ENCODE measurements around the gene SHC1.

Gene SHC1

DNA sequence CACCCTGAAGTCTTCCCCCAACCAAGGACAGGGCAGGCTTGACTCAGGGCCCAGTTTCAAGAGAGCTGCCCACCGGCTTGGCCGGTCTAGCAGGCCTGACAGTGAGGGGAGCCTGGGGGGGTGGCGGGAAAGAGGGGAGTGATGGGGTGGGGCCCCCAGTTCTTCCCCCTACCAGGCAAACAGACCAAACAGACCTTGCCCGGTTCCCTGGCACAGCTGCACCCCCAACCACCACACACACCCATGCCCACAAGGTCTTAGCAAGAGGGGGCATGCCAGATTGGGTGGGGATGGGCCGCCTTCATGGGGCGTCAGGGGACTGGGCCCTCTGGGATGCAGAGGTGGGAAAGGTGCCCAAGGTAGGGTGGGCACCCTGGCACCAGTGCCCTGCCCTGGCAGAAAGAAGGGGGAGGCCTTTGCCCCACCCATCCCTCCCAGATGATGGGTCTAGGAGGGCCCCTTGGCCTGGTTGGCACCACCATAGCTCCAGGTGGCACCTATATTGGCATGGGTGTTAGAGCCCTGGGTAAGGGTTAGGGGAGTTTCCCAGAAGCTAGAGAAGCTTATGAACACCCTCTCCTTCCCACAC, 41.0 kb upstream of the SHC1 start:
- Mint-ChIP-seq H3K36me3 (ENCODE audit: low read depth) (no peaks in the 10 kb centered on the region), H3K4me1 (peaks cover 68% of the 10 kb centered on the region), H3K27ac (peak overlapping the region; percentile 46), H3K4me3 (no peak overlapping the region), H3K9me3 (no peaks in the 10 kb centered on the region), H3K27me3 (no peaks in the 10 kb centered on the region)
- ATAC-seq (no peak), DNase-seq (no peak)

DNA sequence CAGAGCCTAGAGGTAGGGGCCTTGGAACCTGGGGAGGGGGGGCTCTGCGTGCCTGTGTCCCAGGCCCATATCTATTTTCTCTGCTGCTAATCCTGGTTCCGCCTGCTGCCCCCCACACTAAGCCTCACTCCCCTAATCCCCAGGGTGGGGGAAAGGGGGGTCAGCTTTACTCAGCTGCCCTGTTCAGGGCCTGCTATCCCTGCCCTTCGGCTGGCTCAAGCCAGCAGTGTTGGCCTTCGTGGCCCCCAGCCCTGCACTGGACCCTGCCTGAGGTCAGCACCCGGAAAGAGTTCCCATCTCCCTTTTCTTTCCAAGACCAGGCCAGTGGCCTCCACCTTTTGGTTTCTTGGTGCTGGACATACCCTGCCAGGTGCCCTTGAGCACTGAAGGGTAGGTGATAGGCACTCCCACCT, 40.5 kb upstream of the SHC1 start:
- Mint-ChIP-seq H3K9me3 (no peaks in the 10 kb centered on the region), H3K36me3 (ENCODE audit: low read depth) (no peaks in the 10 kb centered on the region), H3K4me1 (peaks cover 68% of the 10 kb centered on the region), H3K4me3 (no peak overlapping the region), H3K27ac (peak overlapping the region; percentile 46), H3K27me3 (no peaks in the 10 kb centered on the region)
- ATAC-seq, result no peak
- no peak for DNase-seq

DNA sequence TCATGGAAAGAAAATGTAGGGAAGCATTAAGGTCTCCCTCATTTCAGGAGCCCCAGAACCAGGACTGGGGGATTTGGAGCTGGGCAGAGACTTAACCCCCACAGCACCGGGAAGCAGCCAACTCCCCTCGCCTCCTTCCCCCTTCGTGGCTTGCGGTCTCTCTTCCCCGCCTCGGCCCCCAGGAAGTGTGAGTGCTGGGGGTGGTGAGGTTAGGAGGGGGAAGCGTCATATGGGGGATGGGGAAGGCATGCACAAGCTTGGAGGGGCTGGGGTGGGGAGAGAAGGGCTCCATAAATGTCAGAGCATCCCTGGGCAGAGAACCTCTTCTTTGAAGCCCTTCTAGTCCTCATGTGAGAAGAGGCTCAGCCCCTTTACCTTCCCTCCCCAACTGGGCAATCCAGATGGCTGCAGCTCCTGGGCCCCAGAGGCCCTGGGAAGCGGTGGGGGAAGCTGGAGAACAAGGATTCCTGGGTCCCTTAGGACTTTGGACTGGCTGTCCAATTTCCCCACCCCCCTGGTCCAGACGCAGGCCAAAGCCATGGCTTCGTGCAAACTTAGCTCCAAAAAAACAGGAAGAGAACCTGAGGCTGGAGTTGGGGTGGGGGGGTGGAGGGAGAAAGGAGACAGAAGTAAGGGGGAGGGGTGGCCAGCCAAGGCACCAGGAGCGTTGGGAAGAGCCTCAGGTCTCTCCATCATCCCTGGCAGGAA, 39.8 kb upstream of the SHC1 start:
- peak overlapping the region; percentile 59 for H3K4me3 Mint-ChIP-seq
- ATAC-seq (no peak), DNase-seq (peak; percentile 50)
- H3K27me3 Mint-ChIP-seq, result no peaks in the 10 kb centered on the region
- H3K4me1 Mint-ChIP-seq, result peaks cover 71% of the 10 kb centered on the region
- H3K9me3 Mint-ChIP-seq, result no peaks in the 10 kb centered on the region
- H3K27ac Mint-ChIP-seq, result peak overlapping the region; percentile 68
- H3K36me3 Mint-ChIP-seq (ENCODE audit: low read depth), result no peaks in the 10 kb centered on the region

DNA sequence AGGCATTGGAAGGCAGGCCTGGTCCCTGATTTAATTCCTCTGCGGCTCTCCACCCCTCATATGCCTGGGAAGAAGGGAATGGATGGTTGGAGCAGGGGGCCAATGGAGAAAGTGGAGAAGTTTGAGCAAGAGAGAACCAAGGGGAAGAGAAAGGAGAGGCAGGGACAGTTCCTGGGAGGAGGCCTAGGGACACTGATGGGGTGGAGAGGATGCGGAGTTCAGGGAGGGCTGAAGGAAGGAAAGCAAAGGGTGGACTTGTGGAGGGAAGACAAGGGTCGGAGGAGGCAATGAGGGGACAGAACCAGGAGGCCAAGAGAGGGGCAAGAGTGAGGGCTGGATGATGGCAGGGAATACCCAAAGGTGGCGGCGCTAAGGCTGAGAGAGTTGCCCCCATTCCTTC, 39.2 kb upstream of the SHC1 start:
- DNase-seq (no peak), ATAC-seq (no peak)
- Mint-ChIP-seq H3K36me3 (ENCODE audit: low read depth) (no peaks in the 10 kb centered on the region), H3K27me3 (no peaks in the 10 kb centered on the region), H3K4me3 (peak overlapping the region; percentile 59), H3K4me1 (peaks cover 75% of the 10 kb centered on the region), H3K9me3 (no peaks in the 10 kb centered on the region), H3K27ac (peak overlapping the region; percentile 68)

DNA sequence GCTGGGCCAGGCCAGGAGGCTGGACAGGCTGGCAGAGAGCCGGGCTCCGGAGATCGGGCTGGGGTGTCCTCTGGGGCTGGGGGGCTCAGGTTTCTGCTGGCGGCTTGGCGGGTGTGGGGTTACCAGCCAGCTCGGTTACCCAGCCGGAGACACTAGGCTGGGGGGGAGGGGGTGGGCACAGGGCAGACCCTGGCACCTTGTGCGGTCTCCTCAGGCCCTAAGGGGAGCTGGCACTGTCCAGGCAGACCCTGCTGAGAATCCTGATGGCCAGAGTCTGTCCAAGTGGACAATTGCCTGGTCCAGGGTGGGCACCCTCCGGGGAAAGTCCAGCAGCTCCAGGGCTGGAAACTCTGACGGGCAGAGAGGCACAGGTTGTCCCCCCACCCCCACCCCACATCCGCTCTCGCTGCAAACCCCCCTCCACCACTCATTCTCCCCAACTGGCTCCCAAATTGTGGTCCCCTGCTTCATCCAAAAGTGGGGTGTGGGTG, 38.7 kb upstream of the SHC1 start:
- H3K36me3 Mint-ChIP-seq (ENCODE audit: low read depth), result no peaks in the 10 kb centered on the region
- H3K4me1 Mint-ChIP-seq, result peaks cover 78% of the 10 kb centered on the region
- H3K9me3 Mint-ChIP-seq, result no peaks in the 10 kb centered on the region
- peak overlapping the region; percentile 64 for H3K4me3 Mint-ChIP-seq
- no peak for DNase-seq
- peak overlapping the region; percentile 68 for H3K27ac Mint-ChIP-seq
- no peak for ATAC-seq
- no peaks in the 10 kb centered on the region for H3K27me3 Mint-ChIP-seq

DNA sequence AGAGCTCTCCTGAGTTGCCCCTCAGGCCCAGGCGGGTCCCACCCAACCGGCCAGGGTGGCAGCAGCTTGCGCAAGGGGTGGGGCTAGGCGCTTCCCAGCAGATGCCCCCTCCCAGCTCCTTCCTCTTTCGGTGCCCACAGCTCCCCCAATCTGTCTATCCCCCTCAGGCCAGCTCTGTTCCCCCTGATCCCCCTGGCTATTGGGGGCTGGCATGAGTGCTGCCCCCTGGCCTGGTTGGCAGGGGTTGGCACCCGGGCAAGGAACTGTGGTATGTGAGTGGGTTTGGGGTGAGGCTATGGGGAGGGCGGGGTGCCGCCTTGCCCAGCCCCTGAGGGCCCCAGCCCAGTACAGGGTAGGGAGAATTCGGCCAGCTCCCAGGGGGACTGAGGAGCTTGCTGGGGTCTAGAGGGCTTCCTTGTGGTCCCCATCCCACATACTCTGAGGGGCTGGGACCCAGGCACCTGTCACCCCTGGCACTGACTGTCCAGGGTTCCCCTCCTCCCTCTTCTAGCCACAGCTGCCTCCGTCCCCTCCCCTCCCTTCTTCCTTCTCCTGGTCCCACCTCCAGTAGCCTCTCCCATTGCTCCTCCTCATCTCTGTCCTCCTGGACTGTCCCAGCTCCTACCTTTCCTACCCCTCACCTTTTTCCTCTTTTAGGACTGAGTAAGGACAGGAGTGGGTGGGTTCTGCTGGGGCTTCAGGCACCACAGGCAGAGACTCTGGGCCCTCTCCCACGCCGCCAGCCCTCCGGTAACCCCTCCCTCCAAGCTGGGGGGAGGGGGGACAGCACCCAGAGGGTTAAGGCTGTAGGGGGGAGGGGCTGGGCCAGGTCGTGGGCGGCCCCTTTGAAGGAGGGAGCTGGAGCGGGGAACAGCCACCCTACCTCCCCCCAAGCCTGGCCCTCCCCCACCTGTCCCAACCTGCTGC, 37.7 kb upstream of the SHC1 start:
- peak; percentile 35 for DNase-seq
- ATAC-seq, result no peak
- H3K27me3 Mint-ChIP-seq, result no peaks in the 10 kb centered on the region
- no peaks in the 10 kb centered on the region for H3K36me3 Mint-ChIP-seq (ENCODE audit: low read depth)
- H3K4me3 Mint-ChIP-seq, result peak overlapping the region; percentile 64
- H3K9me3 Mint-ChIP-seq, result no peaks in the 10 kb centered on the region
- H3K4me1 Mint-ChIP-seq, result peaks cover 78% of the 10 kb centered on the region
- H3K27ac Mint-ChIP-seq, result no peak overlapping the region

DNA sequence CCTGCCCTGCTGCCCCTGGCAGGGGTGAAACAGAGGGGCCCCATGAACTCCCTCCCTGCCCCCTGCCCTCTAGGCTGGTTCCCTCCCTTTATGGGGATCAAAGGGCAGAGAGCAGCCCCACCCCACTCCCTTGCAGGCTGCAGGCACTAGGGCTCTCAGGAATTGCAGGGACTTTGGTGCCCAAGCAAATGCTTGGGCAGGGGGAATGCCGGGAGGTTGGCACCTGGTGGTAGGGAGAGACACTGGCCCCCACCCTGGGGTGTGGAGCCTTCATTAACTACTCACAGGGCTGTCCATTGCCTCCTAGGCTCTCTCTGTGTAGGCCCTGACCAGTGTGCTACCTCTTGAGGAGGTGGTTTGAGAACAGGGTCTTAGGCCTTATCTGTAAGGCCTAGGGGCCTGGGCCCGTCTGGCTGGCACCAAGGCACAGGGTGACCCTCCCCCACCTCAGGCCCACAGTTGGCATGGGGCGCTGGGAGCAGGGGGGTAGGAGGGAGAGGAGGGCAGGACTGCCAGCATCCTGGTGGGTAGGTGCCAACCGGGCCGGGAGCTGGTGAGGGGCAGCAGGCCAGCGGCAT, 36.8 kb upstream of the SHC1 start:
- H3K4me3 Mint-ChIP-seq, result no peak overlapping the region
- ATAC-seq, result no peak
- no peak for DNase-seq
- H3K27ac Mint-ChIP-seq, result peak overlapping the region; percentile 95
- no peaks in the 10 kb centered on the region for H3K27me3 Mint-ChIP-seq
- H3K4me1 Mint-ChIP-seq, result peaks cover 72% of the 10 kb centered on the region
- H3K36me3 Mint-ChIP-seq (ENCODE audit: low read depth), result no peaks in the 10 kb centered on the region
- H3K9me3 Mint-ChIP-seq, result no peaks in the 10 kb centered on the region

DNA sequence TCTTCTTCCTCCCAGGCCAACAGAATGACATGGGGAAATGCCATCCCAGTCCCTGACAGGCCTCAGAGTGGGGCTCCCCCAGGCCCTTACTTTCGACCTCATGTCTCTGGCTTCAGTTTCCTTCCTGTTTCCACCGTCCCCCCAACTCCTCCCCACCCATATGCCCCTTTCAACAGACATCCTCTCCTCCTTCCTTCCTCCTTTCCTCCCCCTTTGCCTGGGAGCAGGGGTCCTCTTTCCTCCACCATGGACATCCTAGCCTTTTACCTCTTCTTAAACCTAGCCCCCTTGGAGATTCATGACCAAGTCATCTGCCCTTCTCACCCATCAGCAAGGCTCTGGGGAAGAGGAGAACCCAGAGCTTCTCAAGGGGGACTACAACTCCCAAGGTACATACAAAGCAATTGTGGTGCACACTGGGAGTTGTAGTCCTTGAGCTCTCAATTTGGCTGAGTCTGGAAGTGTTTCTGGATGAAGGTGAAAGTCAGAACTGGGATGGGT, 36.1 kb upstream of the SHC1 start:
- ATAC-seq, result peak; percentile 62
- no peaks in the 10 kb centered on the region for H3K9me3 Mint-ChIP-seq
- peak; percentile 62 for DNase-seq
- no peaks in the 10 kb centered on the region for H3K36me3 Mint-ChIP-seq (ENCODE audit: low read depth)
- peak overlapping the region; percentile 95 for H3K27ac Mint-ChIP-seq
- peak overlapping the region; percentile 72 for H3K4me3 Mint-ChIP-seq
- no peaks in the 10 kb centered on the region for H3K27me3 Mint-ChIP-seq
- peaks cover 68% of the 10 kb centered on the region for H3K4me1 Mint-ChIP-seq

DNA sequence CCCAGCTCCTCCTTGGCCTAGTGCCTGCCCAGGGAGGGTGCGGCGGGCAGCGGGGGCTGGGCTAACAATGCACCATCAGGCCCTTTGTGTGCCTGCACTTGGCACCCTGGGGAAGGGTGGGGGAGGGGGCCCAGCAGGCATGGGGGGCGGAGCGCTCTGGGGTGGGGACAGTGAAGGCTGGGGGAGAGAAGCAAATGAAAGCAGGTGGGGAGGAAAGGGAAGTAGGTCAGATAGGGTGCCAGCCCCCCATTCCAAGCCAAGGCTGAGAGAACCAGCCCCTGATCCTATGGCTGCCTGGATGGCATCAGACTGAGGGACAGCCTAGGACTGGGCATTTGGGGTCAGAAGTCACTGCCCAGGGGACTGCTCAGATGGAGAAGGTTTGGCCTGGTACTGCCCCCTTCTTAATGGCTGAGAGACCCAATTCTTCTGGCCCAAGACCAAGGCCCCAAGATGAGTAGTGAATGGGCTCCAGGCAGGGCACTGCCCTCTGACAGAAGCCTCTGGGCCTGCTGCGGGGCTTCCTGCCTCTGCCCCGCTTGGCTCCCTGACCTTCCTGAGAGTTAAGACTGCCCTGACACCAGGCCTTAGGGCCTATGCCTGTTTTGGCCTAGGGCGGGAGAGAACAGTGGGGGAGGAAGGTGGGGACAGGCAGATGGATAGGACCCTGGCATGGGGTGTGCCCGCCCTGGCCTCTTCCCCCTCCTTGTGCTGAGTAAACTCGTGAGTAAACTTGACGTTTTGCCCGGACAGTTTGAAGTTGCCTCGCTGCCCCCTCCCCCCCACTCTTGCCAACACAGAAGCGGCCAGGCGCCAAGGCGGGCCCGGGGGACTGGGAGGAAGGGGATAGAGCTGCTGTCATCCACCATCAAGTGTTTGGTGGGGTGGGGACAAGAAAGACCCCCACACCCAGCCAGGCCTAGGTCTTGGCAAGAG, 34.8 kb upstream of the SHC1 start:
- peaks cover 61% of the 10 kb centered on the region for H3K4me1 Mint-ChIP-seq
- H3K36me3 Mint-ChIP-seq (ENCODE audit: low read depth), result no peaks in the 10 kb centered on the region
- H3K4me3 Mint-ChIP-seq, result peak overlapping the region; percentile 45
- ATAC-seq (no peak), DNase-seq (peak; percentile 38)
- H3K9me3 Mint-ChIP-seq, result no peaks in the 10 kb centered on the region
- H3K27ac Mint-ChIP-seq, result peak overlapping the region; percentile 95
- no peaks in the 10 kb centered on the region for H3K27me3 Mint-ChIP-seq

DNA sequence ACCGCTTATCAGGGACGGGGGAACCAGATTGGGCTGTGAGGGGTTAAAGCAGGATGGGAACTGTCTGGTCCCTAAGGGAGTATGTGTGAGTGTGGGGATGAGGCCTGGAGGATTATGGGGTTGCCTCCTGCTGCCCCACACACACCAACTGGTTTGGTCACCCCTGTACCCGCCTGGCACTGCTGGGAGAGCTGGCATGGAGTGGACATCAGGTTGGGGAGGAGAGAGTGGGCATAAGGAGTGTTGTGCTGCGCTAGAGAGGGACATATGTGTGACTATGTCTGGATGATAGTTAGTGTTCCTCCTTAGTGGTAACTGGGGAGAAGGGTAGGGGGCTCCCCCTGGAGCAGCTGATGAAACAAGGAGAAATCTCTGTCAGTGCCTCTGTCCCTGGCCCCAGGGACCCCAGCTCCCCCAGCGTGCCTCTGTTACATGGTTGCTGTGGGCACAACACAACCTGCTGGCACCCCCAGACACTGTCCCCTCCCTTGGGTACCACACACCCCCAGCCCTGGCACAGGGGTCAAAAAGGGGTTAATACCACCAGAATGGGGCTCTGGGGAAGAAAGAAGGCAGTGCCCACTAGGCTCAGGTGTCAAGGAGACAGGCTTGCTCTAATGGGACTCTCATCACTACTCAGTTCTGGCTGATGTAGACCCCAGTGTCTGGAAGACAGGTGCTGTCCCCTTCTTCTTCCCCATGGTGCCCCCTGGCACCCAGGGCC, 34.0 kb upstream of the SHC1 start:
- DNase-seq (no peak), ATAC-seq (no peak)
- H3K36me3 Mint-ChIP-seq (ENCODE audit: low read depth), result no peaks in the 10 kb centered on the region
- peak overlapping the region; percentile 89 for H3K27ac Mint-ChIP-seq
- H3K4me1 Mint-ChIP-seq, result peaks cover 61% of the 10 kb centered on the region
- H3K9me3 Mint-ChIP-seq, result no peaks in the 10 kb centered on the region
- no peaks in the 10 kb centered on the region for H3K27me3 Mint-ChIP-seq
- peak overlapping the region; percentile 88 for H3K4me3 Mint-ChIP-seq

DNA sequence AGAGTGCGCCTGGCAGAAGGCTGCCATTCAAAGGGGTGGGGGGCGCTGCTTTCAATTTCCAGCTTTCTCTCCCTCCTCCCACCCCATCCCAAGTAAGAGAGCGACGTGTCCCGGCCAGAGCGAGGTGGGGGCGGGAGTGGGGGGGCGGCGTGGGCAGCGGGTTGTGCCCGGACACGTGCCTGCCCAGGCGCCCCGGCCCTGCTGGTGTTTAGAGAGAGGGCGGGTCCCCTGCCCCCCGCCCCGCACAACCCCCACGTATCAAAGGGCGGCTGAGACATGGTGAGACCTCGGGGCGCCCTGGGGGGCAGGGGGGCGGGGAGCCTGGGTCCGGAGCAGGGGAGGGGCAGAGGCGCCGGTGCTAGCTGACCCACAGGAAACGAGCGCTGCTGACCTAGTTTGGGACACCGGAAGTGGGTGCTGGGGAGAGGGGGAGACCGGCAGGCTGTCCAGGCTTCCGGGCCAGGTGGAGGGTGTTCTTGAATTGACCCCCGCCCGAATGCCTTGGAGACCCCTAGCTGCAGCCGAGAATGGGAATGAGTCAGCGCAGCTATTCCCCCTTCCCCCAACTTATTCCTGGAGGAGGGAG, 33.3 kb upstream of the SHC1 start:
- Mint-ChIP-seq H3K27me3 (no peaks in the 10 kb centered on the region), H3K4me1 (peaks cover 59% of the 10 kb centered on the region), H3K36me3 (ENCODE audit: low read depth) (no peaks in the 10 kb centered on the region), H3K4me3 (peak overlapping the region; percentile 88), H3K9me3 (no peaks in the 10 kb centered on the region), H3K27ac (peak overlapping the region; percentile 89)
- no peak for ATAC-seq
- peak; percentile 30 for DNase-seq

DNA sequence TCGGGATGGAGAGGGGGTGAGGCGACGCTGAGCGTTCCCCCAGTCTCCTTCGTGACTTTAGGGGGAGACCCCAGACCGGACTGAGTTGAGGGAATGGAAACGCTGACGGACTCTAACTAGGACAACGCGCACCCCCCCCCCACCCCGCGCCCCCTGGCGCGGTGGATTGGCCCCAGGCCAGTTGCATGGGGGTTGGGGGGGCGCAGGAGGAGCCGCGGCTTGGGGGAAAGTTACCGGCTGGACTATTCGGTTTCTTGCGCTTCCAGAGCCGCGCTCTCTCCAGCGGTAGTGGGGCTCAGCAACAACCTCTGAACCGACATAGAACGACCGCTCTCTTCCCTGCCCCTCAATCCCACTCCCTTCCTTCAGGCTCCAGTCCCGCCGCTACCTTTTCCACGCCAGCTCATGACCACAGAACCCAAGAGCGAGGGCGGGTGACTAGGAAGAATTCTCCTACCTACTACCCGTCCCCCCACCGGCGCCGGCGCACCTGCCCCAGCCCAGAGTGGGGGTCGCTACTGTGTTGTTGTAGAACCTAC, 32.7 kb upstream of the SHC1 start:
- Mint-ChIP-seq H3K9me3 (no peaks in the 10 kb centered on the region), H3K27ac (peak overlapping the region; percentile 89), H3K4me3 (peak overlapping the region; percentile 88), H3K4me1 (peaks cover 59% of the 10 kb centered on the region), H3K27me3 (no peaks in the 10 kb centered on the region), H3K36me3 (ENCODE audit: low read depth) (no peaks in the 10 kb centered on the region)
- ATAC-seq, result no peak
- peak; percentile 46 for DNase-seq
